NB4 (cell line): Measurements from ENCODE around the gene COQ7.

Experiments used
- MYC ChIP-seq: IDR thresholded peaks from 2 replicates; pipeline ENCODE4 v1.6.1; 2011; ENCODE audit warnings: low read depth, low read length
- POLR2A ChIP-seq: IDR thresholded peaks from 2 replicates; pipeline ENCODE4 v1.6.1; 2011; ENCODE audit warnings: mild to moderate bottlenecking; ENCODE audit not compliant: insufficient read length; ENCODE audit errors: extremely low read depth
- TF ChIP-seq, protein P1 (sequence below): IDR thresholded peaks from one replicate; pipeline ENCODE4 v1.5.1; 2012; ENCODE audit warnings: low read depth, low read length
- TF ChIP-seq, protein P2 (sequence below): IDR thresholded peaks from 2 replicates; pipeline ENCODE4 v1.6.1; 2011; ENCODE audit warnings: low read depth, low read length

GRCh38 chr16:19046062-19046461 is 21.4 kb upstream of the COQ7 start:
- TF ChIP-seq, protein P1, sequence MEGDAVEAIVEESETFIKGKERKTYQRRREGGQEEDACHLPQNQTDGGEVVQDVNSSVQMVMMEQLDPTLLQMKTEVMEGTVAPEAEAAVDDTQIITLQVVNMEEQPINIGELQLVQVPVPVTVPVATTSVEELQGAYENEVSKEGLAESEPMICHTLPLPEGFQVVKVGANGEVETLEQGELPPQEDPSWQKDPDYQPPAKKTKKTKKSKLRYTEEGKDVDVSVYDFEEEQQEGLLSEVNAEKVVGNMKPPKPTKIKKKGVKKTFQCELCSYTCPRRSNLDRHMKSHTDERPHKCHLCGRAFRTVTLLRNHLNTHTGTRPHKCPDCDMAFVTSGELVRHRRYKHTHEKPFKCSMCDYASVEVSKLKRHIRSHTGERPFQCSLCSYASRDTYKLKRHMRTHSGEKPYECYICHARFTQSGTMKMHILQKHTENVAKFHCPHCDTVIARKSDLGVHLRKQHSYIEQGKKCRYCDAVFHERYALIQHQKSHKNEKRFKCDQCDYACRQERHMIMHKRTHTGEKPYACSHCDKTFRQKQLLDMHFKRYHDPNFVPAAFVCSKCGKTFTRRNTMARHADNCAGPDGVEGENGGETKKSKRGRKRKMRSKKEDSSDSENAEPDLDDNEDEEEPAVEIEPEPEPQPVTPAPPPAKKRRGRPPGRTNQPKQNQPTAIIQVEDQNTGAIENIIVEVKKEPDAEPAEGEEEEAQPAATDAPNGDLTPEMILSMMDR: no peak
- TF ChIP-seq POLR2A (no peak), MYC (no peak)
- TF ChIP-seq, protein P2, sequence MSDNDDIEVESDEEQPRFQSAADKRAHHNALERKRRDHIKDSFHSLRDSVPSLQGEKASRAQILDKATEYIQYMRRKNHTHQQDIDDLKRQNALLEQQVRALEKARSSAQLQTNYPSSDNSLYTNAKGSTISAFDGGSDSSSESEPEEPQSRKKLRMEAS: no peak
